ENCODE results near the gene ALG5.

Gene ALG5

GRCh38 chr13:36915896-36916640 lies 83.1 kb downstream of the ALG5 start:
- no peak for DNase-seq (ENCODE audit: low spot score)

GRCh38 chr13:36915106-36915505 lies 84.0 kb downstream of the ALG5 start:
- no peak for DNase-seq (ENCODE audit: low spot score)

- no peak for DNase-seq (ENCODE audit: low spot score)
These were observed 84.5 kb downstream of the ALG5 start for GRCh38 chr13:36914648-36915047.

GRCh38 chr13:36913463-36913862 lies 85.7 kb downstream of the ALG5 start:
- no peak for DNase-seq (ENCODE audit: low spot score)

GRCh38 chr13:36912973-36913372 lies 86.2 kb downstream of the ALG5 start:
- DNase-seq (ENCODE audit: low spot score), result no peak

GRCh38 chr13:36912369-36912768 lies 86.8 kb downstream of the ALG5 start:
- no peak for DNase-seq (ENCODE audit: low spot score)

GRCh38 chr13:36910545-36910944 lies 88.6 kb downstream of the ALG5 start:
- DNase-seq (ENCODE audit: low spot score), result no peak

GRCh38 chr13:36907821-36908220 lies 91.3 kb downstream of the ALG5 start:
- DNase-seq (ENCODE audit: low spot score), result no peak

- DNase-seq (ENCODE audit: low spot score), result no peak
These were observed 91.9 kb downstream of the ALG5 start for GRCh38 chr13:36907266-36907665.

- DNase-seq (ENCODE audit: low spot score), result no peak
These were observed 93.2 kb downstream of the ALG5 start for GRCh38 chr13:36905944-36906343.

GRCh38 chr13:36903925-36904595 lies 95.1 kb downstream of the ALG5 start:
- DNase-seq (ENCODE audit: low spot score), result no peak
